GM20000 (cell line): ENCODE results near the gene CEND1.

ENCODE experiments used
- DNase-seq: peaks from one replicate; pipeline ENCODE4 v3.0.0; 2012; ENCODE audit warnings: low spot score
- CTCF ChIP-seq: IDR thresholded peaks from 2 replicates; pipeline ENCODE4 v1.5.1; 2012; ENCODE audit warnings: mild to moderate bottlenecking, control low read depth; ENCODE audit errors: extremely low read depth, missing control alignments

CEND1 gene

GRCh38 chr11:772429-773390 is 17.2 kb downstream of the CEND1 start:
- TF ChIP-seq CTCF: no peak
- DNase-seq: no peak

- no peak for DNase-seq
- TF ChIP-seq CTCF: no peak
Measured at GRCh38 chr11:771617-772204, 18.2 kb downstream of the CEND1 start.

DNA sequence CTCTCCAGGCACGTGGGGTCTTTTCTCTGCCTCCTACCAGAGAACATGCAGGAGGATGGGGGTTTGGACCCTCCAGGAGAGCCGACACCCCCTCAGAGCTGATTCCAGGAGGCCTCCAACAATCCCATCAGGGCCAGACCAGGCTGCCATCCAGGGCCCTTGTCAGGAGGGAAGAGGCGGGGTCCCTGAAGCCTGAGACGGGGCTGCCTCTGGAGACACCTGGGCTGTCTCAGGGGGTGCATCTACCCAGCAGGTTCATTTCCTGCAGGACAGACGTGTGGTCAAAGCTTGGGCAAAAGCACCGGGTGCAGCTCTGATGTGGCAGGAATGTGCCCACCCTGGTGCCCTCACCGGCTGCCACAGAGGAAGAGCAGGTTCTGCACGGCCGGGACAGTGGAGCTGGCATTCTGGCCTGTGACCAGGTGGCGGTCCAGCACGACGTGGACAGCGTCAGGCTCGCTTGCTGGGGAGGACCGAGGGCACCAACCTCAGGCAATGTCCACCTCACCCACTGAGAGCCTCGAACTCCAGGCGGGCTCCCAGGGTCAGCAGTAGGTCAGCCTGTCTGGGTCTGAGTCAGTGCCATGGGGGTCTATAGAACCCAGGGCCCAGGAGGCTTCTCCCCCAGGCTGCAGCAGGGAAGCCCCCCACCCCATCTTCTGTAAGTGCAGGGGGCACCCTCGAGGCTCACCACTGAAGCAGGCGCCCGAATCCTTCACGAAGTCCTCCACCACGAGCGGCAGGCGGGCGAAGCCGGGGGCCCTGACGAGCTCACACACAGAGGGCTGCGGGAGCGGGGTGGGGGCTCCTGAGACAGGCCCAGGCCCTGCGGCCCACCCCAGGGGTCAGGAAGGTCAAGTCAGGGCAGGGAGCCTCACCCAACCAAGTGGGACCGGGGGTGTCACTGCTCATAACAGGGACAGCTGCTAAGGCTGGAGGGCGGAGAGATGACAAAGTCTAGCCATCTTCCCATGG is 19.0 kb downstream of the CEND1 start:
- DNase-seq: no peak
- no peak for TF ChIP-seq CTCF

GRCh38 chr11:769887-770641 is 19.8 kb downstream of the CEND1 start:
- TF ChIP-seq CTCF: no peak
- DNase-seq: no peak

- no peak for DNase-seq
- TF ChIP-seq CTCF: no peak
Measured at GRCh38 chr11:767238-767637, 22.7 kb downstream of the CEND1 start.

DNA sequence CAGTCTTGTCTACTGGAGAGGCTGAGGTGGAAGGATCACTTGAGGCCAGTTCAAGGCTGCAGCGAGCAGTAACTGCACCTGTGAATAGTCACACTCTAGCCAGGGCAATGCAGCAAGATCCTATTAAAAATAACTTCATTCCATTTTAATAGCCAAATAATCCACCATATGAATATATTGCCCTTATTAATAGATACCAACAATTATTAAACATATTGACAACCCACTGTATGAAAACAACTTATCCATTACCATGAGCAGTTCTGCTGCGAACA is 23.0 kb downstream of the CEND1 start:
- no peak for TF ChIP-seq CTCF
- DNase-seq: no peak
